Midbrain (tissue), 1 donor: Measurements from ENCODE around the gene PLAC8L1.

Experiments used
- DNase-seq: peaks from one replicate; lab custom pipeline; 2025; lab: John Stamatoyannopoulos, UW

The PLAC8L1 gene

GRCh38 chr5:146042628-146043279 is 62.6 kb downstream of the PLAC8L1 start:
- no peak for DNase-seq

GRCh38 chr5:146041180-146041789 is 64.1 kb downstream of the PLAC8L1 start:
- no peak for DNase-seq

- DNase-seq = no peak
Observed at GRCh38 chr5:146040527-146040926, 64.8 kb downstream of the PLAC8L1 start.

GRCh38 chr5:146039420-146039819 is 66.0 kb downstream of the PLAC8L1 start:
- DNase-seq = no peak

- DNase-seq = no peak
Observed at GRCh38 chr5:146034605-146035004, 70.8 kb downstream of the PLAC8L1 start.
